ENCODE data around the gene TANC1.

- TF ChIP-seq CTCF (optimal IDR thresholded peaks at IDR 0.05 in 1 of 3, IDR thresholded peaks at IDR 0.05 in 1 of 3, conservative IDR thresholded peaks at IDR 0.05 in 1 of 3; ENCODE audit: extremely low read depth in 1 of 3, insufficient read depth in 2 of 3, low read length in 3 of 3), result no peak
- no peak for TF ChIP-seq EZH2 (IDR thresholded peaks at IDR 0.05; ENCODE audit: low read length)
Observed at GRCh38 chr2:159153063-159153462, 184.6 kb downstream of the TANC1 start.
